Glutamatergic neuron (in vitro differentiated cells): ENCODE results near the gene KRT77. TPM values are rescaled to one million over a fixed set of nuclear protein-coding genes. Genes with fewer than 3 reads are reported as not detected.

Source experiments
- DNase-seq: peaks from one replicate; pipeline ENCODE4 v3.0.0; 2022
- H3K27ac Mint-ChIP-seq: one replicate; pipeline ENCODE4 v1.8.0; 2020; ENCODE audit warnings: mild to moderate bottlenecking, mixed read lengths, inconsistent platforms; ENCODE audit not compliant: unreplicated experiment
- H3K27me3 Mint-ChIP-seq: one replicate; pipeline ENCODE4 v1.8.0; 2020; ENCODE audit warnings: mild to moderate bottlenecking, moderate library complexity, mixed read lengths, inconsistent platforms; ENCODE audit not compliant: unreplicated experiment
- H3K36me3 Mint-ChIP-seq: one replicate; pipeline ENCODE4 v1.8.0; 2020; ENCODE audit warnings: mild to moderate bottlenecking, mixed read lengths, inconsistent platforms; ENCODE audit not compliant: unreplicated experiment
- H3K4me1 Mint-ChIP-seq: one replicate; pipeline ENCODE4 v1.8.0; 2020; ENCODE audit warnings: mild to moderate bottlenecking, low read depth, mixed read lengths, inconsistent platforms; ENCODE audit not compliant: unreplicated experiment
- H3K4me3 Mint-ChIP-seq: one replicate; pipeline ENCODE4 v1.8.0; 2020; ENCODE audit warnings: mild to moderate bottlenecking, mixed read lengths, inconsistent platforms; ENCODE audit not compliant: unreplicated experiment
- H3K9me3 Mint-ChIP-seq: one replicate; pipeline ENCODE4 v1.8.0; 2020; ENCODE audit warnings: mild to moderate bottlenecking, moderate library complexity, mixed read lengths, inconsistent platforms; ENCODE audit not compliant: unreplicated experiment
- CTCF ChIP-seq: fragments of 200-600 bp; sonication (generic); IDR thresholded peaks from one replicate; pipeline ENCODE4 v1.5.0; 2021; ENCODE audit not compliant: partially characterized antibody, unreplicated experiment
- total RNA-seq: library from RNA; stranded (reverse); fragmentation: NEBNext Ultra II Directional; extraction: Animal tissue kit (Norgen Biotek cat#: 25700); gene quantifications from one replicate; pipeline ENCODE4 v1.2.1, GENCODE V29; 2021; ENCODE audit not compliant: unreplicated experiment

Gene KRT77
- total RNA-seq, 1 donor from 2014 or later = not detected

GRCh38 chr12:52741375-52742195 is 38.3 kb upstream of the KRT77 start:
- Mint-ChIP-seq H3K4me1 (no peaks in the 10 kb centered on the region), H3K27me3 (peaks cover 5% of the 10 kb centered on the region), H3K27ac (no peak overlapping the region), H3K4me3 (no peak overlapping the region), H3K9me3 (no peaks in the 10 kb centered on the region), H3K36me3 (no peaks in the 10 kb centered on the region)
- no peak for TF ChIP-seq CTCF
- DNase-seq = no peak

GRCh38 chr12:52740584-52740983 is 37.3 kb upstream of the KRT77 start:
- H3K27ac Mint-ChIP-seq = no peak overlapping the region
- no peak for DNase-seq

GRCh38 chr12:52739963-52740362 is 36.6 kb upstream of the KRT77 start:
- TF ChIP-seq CTCF = no peak
- H3K4me1 Mint-ChIP-seq = no peaks in the 10 kb centered on the region
- H3K9me3 Mint-ChIP-seq = no peaks in the 10 kb centered on the region
- H3K4me3 Mint-ChIP-seq = no peak overlapping the region
- DNase-seq = no peak
- H3K36me3 Mint-ChIP-seq = no peaks in the 10 kb centered on the region
- H3K27ac Mint-ChIP-seq = no peak overlapping the region
- peaks cover 5% of the 10 kb centered on the region for H3K27me3 Mint-ChIP-seq

More at GRCh38 chr12:52740584-52740983, 37.3 kb upstream of the KRT77 start:
- Mint-ChIP-seq H3K27me3 (peaks cover 5% of the 10 kb centered on the region), H3K36me3 (no peaks in the 10 kb centered on the region), H3K4me1 (no peaks in the 10 kb centered on the region), H3K4me3 (no peak overlapping the region), H3K9me3 (no peaks in the 10 kb centered on the region)
- no peak for TF ChIP-seq CTCF

- Mint-ChIP-seq H3K36me3 (peaks cover 3% of the 10 kb centered on the region), H3K4me3 (no peak overlapping the region), H3K4me1 (no peaks in the 10 kb centered on the region), H3K27me3 (peaks cover 4% of the 10 kb centered on the region), H3K27ac (no peak overlapping the region), H3K9me3 (peaks cover 4% of the 10 kb centered on the region)
- no peak for TF ChIP-seq CTCF
- DNase-seq = no peak
These were observed 32.7 kb upstream of the KRT77 start for GRCh38 chr12:52735816-52736632.
